GM23338 (cell line): ENCODE results near the gene CHMP5.

Experiments
- CREB1 ChIP-seq: fragments of 250-450 bp; sonication (Bioruptor Pico); IDR thresholded peaks from 2 replicates; pipeline ENCODE4 v1.5.0; 2020; ENCODE audit warnings: low read depth, mild to moderate bottlenecking, moderate library complexity
- CTCF ChIP-seq, 2 experiments: fragments of 200-600 bp in 1 of 2; sonication (generic) in 1 of 2; conservative IDR thresholded peaks; 2 replicates each; pipeline versions ENCODE4 v1.5.1 to v1.6.1; 2016 to 2017; ENCODE audit warnings: antibody characterized with exemption in 2 of 2, low read depth in 2 of 2, mild to moderate bottlenecking in 2 of 2, moderate library complexity in 1 of 2
- EZH2 ChIP-seq: fragments of 200-600 bp; sonication (generic); IDR thresholded peaks from one replicate; pipeline ENCODE4 v1.8.0; 2017; ENCODE audit warnings: antibody characterized with exemption, mild to moderate bottlenecking, low read depth; ENCODE audit not compliant: unreplicated experiment
- EZH2phosphoT487 ChIP-seq: fragments of 200-600 bp; sonication (generic); IDR thresholded peaks from one replicate; pipeline ENCODE4 v1.8.1; 2018; ENCODE audit warnings: antibody characterized with exemption; ENCODE audit not compliant: unreplicated experiment
- JUNB ChIP-seq: IDR thresholded peaks from one replicate; pipeline ENCODE4 v1.6.1; 2016; ENCODE audit warnings: antibody characterized with exemption; ENCODE audit not compliant: unreplicated experiment
- POLR2AphosphoS5 ChIP-seq: IDR thresholded peaks from 2 replicates; pipeline ENCODE4 v1.6.1; 2016; ENCODE audit warnings: antibody characterized with exemption, low read depth

- no peak for TF ChIP-seq CTCF (conservative IDR thresholded peaks at IDR 0.05; ENCODE audit: low read depth in 2 of 2)
- TF ChIP-seq CREB1 (CRISPR knock-in tag) = no peak
- TF ChIP-seq POLR2AphosphoS5 = no peak
- TF ChIP-seq EZH2phosphoT487 = no peak
- no peak for TF ChIP-seq JUNB
- no peak for TF ChIP-seq EZH2
Measured at GRCh38 chr9:33320568-33321261, 55.9 kb downstream of the CHMP5 start.
